Measurements from ENCODE around the gene ARHGEF25.

GRCh38 chr12:57613427-57614109, 2.3 kb downstream of the ARHGEF25 start:
- TF ChIP-seq CTCF (IDR thresholded peaks at IDR 0.05) (no peak), POLR2A (IDR thresholded peaks at IDR 0.05) (no peak)
